Naive thymus-derived CD4-positive, alpha-beta T cell (primary cell): ENCODE data around the gene ZMYND11. TPM values are rescaled to one million over a fixed set of nuclear protein-coding genes. Genes with fewer than 3 reads are reported as not detected.

ENCODE experiments used
- ATAC-seq: fragments of 150-1000 bp; cut with Tn5 transposase; 2 replicates; pipeline ENCODE4 v1.10.0; 2021; ENCODE audit warnings: mild to moderate bottlenecking, moderate library complexity
- CTCF ChIA-PET: fragments of 350-600 bp; sonication (Branson Sonifier 250); formaldehyde crosslinking; loops from one replicate; lab custom pipeline; 2021; ENCODE audit warnings: antibody characterized with exemption; lab: Charles Lee
- POLR2A ChIA-PET: fragments of 350-600 bp; sonication (Branson Sonifier 250); formaldehyde crosslinking; loops from one replicate; lab custom pipeline; 2021; ENCODE audit warnings: antibody characterized with exemption, inconsistent platforms; lab: Charles Lee
- DNase-seq, 9 donors: peaks; one replicate each; pipeline versions ENCODE4 v3.0.0 to v3.0.0-alpha.2; 2020 to 2022; ENCODE audit warnings: mixed read lengths in 1 of 9
- H3K27ac ChIP-seq: one replicate; pipeline ENCODE4 v1.7.0; 2013; ENCODE audit warnings: mild to moderate bottlenecking, low read depth, low read length, moderate library complexity
- H3K27me3 ChIP-seq, 2 donors: one replicate each; pipeline ENCODE4 v1.7.0; 2013; ENCODE audit warnings: low read length in 2 of 2, mild to moderate bottlenecking in 2 of 2, moderate library complexity in 2 of 2; ENCODE audit not compliant: control insufficient read depth in 2 of 2, insufficient read depth in 2 of 2
- H3K36me3 ChIP-seq, 3 experiments: 1 replicate in 2 of 3; 2 replicates in 1 of 3; pipeline ENCODE4 v1.7.0; 2013; ENCODE audit warnings: low read length in 3 of 3, mild to moderate bottlenecking in 3 of 3, moderate library complexity in 1 of 3; ENCODE audit not compliant: insufficient read depth in 3 of 3, control insufficient read depth in 2 of 3
- H3K4me1 ChIP-seq, 2 donors: one replicate each; pipeline ENCODE4 v1.7.0; 2013; ENCODE audit warnings: low read length in 2 of 2, mild to moderate bottlenecking in 2 of 2, moderate library complexity in 1 of 2; ENCODE audit not compliant: control insufficient read depth in 2 of 2, insufficient read depth in 2 of 2
- H3K4me3 ChIP-seq: 2 replicates; pipeline ENCODE4 v1.7.0; 2013; ENCODE audit warnings: mild to moderate bottlenecking, low read length
- H3K9me3 ChIP-seq, 3 experiments: 1 replicate in 2 of 3; 2 replicates in 1 of 3; pipeline ENCODE4 v1.7.0; 2013; ENCODE audit warnings: low read length in 3 of 3; ENCODE audit not compliant: control insufficient read depth in 2 of 3
- H3K27ac Mint-ChIP-seq, 9 donors: one replicate each; pipeline ENCODE4 v1.8.0; 2020 to 2022; ENCODE audit warnings: mixed read lengths in 9 of 9, mild to moderate bottlenecking in 8 of 9, moderate library complexity in 5 of 9, inconsistent platforms in 2 of 9
- H3K27me3 Mint-ChIP-seq, 5 donors: one replicate each; pipeline ENCODE4 v1.8.0; 2021 to 2022; ENCODE audit warnings: mixed read lengths in 5 of 5, mild to moderate bottlenecking in 1 of 5
- H3K36me3 Mint-ChIP-seq, 5 donors: one replicate each; pipeline ENCODE4 v1.8.0; 2020 to 2022; ENCODE audit warnings: mixed read lengths in 5 of 5, mild to moderate bottlenecking in 3 of 5, inconsistent platforms in 1 of 5
- H3K4me1 Mint-ChIP-seq, 7 donors: one replicate each; pipeline ENCODE4 v1.8.0; 2020 to 2022; ENCODE audit warnings: mixed read lengths in 7 of 7, mild to moderate bottlenecking in 3 of 7, inconsistent platforms in 1 of 7
- H3K4me3 Mint-ChIP-seq, 10 donors: one replicate each; pipeline ENCODE4 v1.8.0; 2020 to 2022; ENCODE audit warnings: mild to moderate bottlenecking in 10 of 10, mixed read lengths in 10 of 10, moderate library complexity in 6 of 10, inconsistent platforms in 2 of 10
- H3K9me3 Mint-ChIP-seq, 11 donors: one replicate each; pipeline ENCODE4 v1.8.0; 2020 to 2022; ENCODE audit warnings: mixed read lengths in 11 of 11, mild to moderate bottlenecking in 4 of 11, inconsistent platforms in 1 of 11, moderate library complexity in 1 of 11
- intact Hi-C, 2 donors: fragments of 100-400 bp; cut with micrococcal nuclease; formaldehyde crosslinking; loops; one replicate each; pipeline ENCODE4 v1.15.1; 2023
- polyA plus RNA-seq, 2 donors: library from polyadenylated mRNA; unstranded; fragments of 300-500 nt; fragmentation: Illumina TruSeq; gene quantifications; one replicate each; pipeline ENCODE4 v1.2.3, GENCODE V29; 2021
- total RNA-seq, 6 experiments: library from RNA in 5 of 6; stranded (reverse) in 5 of 6; gene quantifications; 1 replicate in 5 of 6; 2 replicates in 1 of 6; pipeline ENCODE4 v1.2.3 and lab custom pipeline; 2021 to 2026

Gene ZMYND11
- total RNA-seq (10 to 100 TPM; 38.5 to 63.1 (median 42.5) TPM), polyA plus RNA-seq (10 to 100 TPM; 25.7 to 41.9 TPM), total RNA-seq (lab: John Stamatoyannopoulos, UW) (107 reads per million, percentile 85 among the genes with 10 or more reads in this experiment)

- Histone ChIP-seq H3K36me3 (no peaks in the 10 kb centered on the region), H3K9me3 (no peaks in the 10 kb centered on the region), H3K27ac (peak within 1 kb of the TSS; percentile 90), H3K4me1 (peaks cover 16 to 17% of the 10 kb centered on the region in 2 donors), H3K4me3 (peak within 1 kb of the TSS; percentile 67), H3K27me3 (no peaks in the 10 kb centered on the region)
- Mint-ChIP-seq H3K4me1 (peaks cover 28 to 61% (median 44%) of the 10 kb centered on the region in 7 donors), H3K9me3 (no peaks in the 10 kb centered on the region), H3K36me3 (no peaks in the 10 kb centered on the region), H3K27me3 (peaks cover 0 to 15% (median 0%) of the 10 kb centered on the region in 5 donors), H3K27ac (peak within 1 kb of the TSS; percentile 84 to 96 (median 93)), H3K4me3 (peak within 1 kb of the TSS; percentile 90 to 96 (median 94))
- DNase-seq (peak in 6 of 9 donors; percentile 55 to 75 (median 64)), ATAC-seq (peak; percentile 72)
- POLR2A ChIA-PET, result interaction anchor here (1.3 kb wide), 1 partner anchor 366 kb away, joined by 3 read pairs; no protein-coding TSS in a partner anchor
- intact Hi-C loops, result loop anchor here (2.0 to 5.0 kb wide), 6 partner anchors 337 to 922 kb away; partner anchors contain the start of genes GTPBP4 (in 2 of the 2), LARP4B (in 2 of the 2) and WDR37 (in 1 of the 2)
- CTCF ChIA-PET, result no interaction called here
These were observed at the start of gene ZMYND11 for GRCh38 chr10:135132-135600. Gene ZMYND11, plus strand, starts transcription at chr10:135455. Its CDS starts 44,558 bp downstream, at chr10:180013.

DNA sequence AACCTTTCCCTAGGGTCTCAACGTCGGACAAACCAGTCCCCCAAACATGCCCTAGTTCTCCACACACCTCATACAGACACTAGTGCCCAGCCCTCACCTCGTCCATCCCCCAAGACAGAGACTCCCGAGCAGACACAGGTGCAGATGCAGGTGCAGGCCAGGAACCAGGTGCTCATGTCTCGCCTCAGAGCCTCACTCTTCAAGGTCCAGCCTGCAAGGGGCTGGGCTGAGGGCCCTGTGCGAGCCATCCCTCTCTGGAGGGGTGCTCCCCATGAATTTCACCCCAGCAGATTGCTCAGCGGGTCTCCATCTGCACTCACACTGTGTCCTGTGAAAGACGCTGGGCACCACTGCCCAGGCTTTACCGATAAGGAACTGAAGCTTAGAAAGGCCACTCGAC is 49.2 kb upstream of the ZMYND11 start:
- Histone ChIP-seq H3K4me3 (no peak overlapping the region), H3K27ac (no peak overlapping the region), H3K27me3 (no peaks in the 10 kb centered on the region), H3K9me3 (no peaks in the 10 kb centered on the region), H3K4me1 (no peaks in the 10 kb centered on the region), H3K36me3 (no peaks in the 10 kb centered on the region)
- H3K4me1 Mint-ChIP-seq, result peaks cover 0 to 7% (median 5%) of the 10 kb centered on the region in 7 donors
- DNase-seq (no peak), ATAC-seq (no peak)
- ChIA-PET CTCF (no interaction called here), POLR2A (no interaction called here)
- H3K36me3 Mint-ChIP-seq, result no peaks in the 10 kb centered on the region
- H3K9me3 Mint-ChIP-seq, result no peaks in the 10 kb centered on the region
- H3K27ac Mint-ChIP-seq, result no peak overlapping the region
- peaks cover 2 to 10% (median 6%) of the 10 kb centered on the region in 5 donors for H3K27me3 Mint-ChIP-seq
- H3K4me3 Mint-ChIP-seq, result no peak overlapping the region
- intact Hi-C loops, result no loop called here

GRCh38 chr10:87177-88080 is 47.8 kb upstream of the ZMYND11 start:
- Histone ChIP-seq H3K27ac (no peak overlapping the region), H3K27me3 (no peaks in the 10 kb centered on the region), H3K4me1 (no peaks in the 10 kb centered on the region), H3K4me3 (no peak overlapping the region), H3K36me3 (no peaks in the 10 kb centered on the region), H3K9me3 (no peaks in the 10 kb centered on the region)
- H3K36me3 Mint-ChIP-seq, result no peaks in the 10 kb centered on the region
- H3K9me3 Mint-ChIP-seq, result no peaks in the 10 kb centered on the region
- CTCF ChIA-PET, result interaction anchor here (0.8 kb wide), 1 partner anchor 10 kb away, joined by 3 read pairs; no protein-coding TSS in a partner anchor
- intact Hi-C loops, result no loop called here
- ATAC-seq (peak; percentile 36), DNase-seq (peak in 2 of 9 donors; percentile 5 to 18)
- peak overlapping the region in 2 of 9 donors; percentile 25 to 38 for H3K27ac Mint-ChIP-seq
- peaks cover 0 to 7% (median 5%) of the 10 kb centered on the region in 7 donors for H3K4me1 Mint-ChIP-seq
- peaks cover 0 to 6% (median 0%) of the 10 kb centered on the region in 5 donors for H3K27me3 Mint-ChIP-seq
- POLR2A ChIA-PET, result interaction anchor here (0.5 kb wide), 1 partner anchor 23 kb away, joined by 3 read pairs; no protein-coding TSS in a partner anchor
- H3K4me3 Mint-ChIP-seq, result peak overlapping the region in 2 of 10 donors; percentile 37 to 48

- ATAC-seq, result no peak
- Histone ChIP-seq H3K4me1 (no peaks in the 10 kb centered on the region), H3K27me3 (no peaks in the 10 kb centered on the region), H3K4me3 (no peak overlapping the region), H3K36me3 (no peaks in the 10 kb centered on the region), H3K27ac (no peak overlapping the region), H3K9me3 (no peaks in the 10 kb centered on the region)
- no peak overlapping the region for H3K4me3 Mint-ChIP-seq
- intact Hi-C loops, result no loop called here
- DNase-seq, result no peak
- CTCF ChIA-PET, result interaction anchor here (0.8 kb wide), 1 partner anchor 11 kb away, joined by 3 read pairs; no protein-coding TSS in a partner anchor
- H3K36me3 Mint-ChIP-seq, result no peaks in the 10 kb centered on the region
- peaks cover 0 to 3% (median 0%) of the 10 kb centered on the region in 5 donors for H3K27me3 Mint-ChIP-seq
- peak overlapping the region in 1 of 9 donors; percentile 25 for H3K27ac Mint-ChIP-seq
- POLR2A ChIA-PET, result no interaction called here
- peaks cover 0 to 7% (median 5%) of the 10 kb centered on the region in 7 donors for H3K4me1 Mint-ChIP-seq
- peaks cover 0 to 3% (median 0%) of the 10 kb centered on the region in 11 donors for H3K9me3 Mint-ChIP-seq
These were observed 47.0 kb upstream of the ZMYND11 start for GRCh38 chr10:88253-88652.

DNA sequence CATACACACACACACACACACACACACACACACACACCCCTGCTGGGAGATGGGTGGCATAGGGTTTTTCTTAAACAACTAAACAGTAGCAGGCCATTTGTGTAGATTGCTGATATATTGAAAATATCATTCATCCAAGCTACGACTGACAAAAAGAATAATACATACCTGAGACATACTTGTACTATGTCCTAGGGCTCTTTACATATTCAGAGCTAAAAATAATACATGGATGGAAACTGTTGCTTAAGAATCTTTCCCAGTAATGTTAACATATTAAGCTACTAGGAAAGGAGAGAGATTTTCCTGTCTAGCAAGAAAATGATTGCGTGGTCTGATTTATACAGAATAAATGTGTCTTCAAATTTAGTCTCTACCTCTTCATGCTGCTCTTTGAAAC is 46.0 kb upstream of the ZMYND11 start:
- POLR2A ChIA-PET, result no interaction called here
- no peaks in the 10 kb centered on the region for H3K9me3 ChIP-seq
- CTCF ChIA-PET, result interaction anchor here (0.7 kb wide), 1 partner anchor 175 kb away, joined by 5 read pairs; no protein-coding TSS in a partner anchor
- Mint-ChIP-seq H3K36me3 (peaks cover 0 to 2% (median 0%) of the 10 kb centered on the region in 5 donors), H3K4me1 (peaks cover 0 to 7% (median 5%) of the 10 kb centered on the region in 7 donors), H3K27me3 (peaks cover 0 to 2% (median 0%) of the 10 kb centered on the region in 5 donors), H3K9me3 (peaks cover 0 to 6% (median 0%) of the 10 kb centered on the region in 11 donors), H3K4me3 (no peak overlapping the region), H3K27ac (no peak overlapping the region)
- H3K4me3 ChIP-seq, result no peak overlapping the region
- DNase-seq (no peak), ATAC-seq (no peak)
- H3K27me3 ChIP-seq, result no peaks in the 10 kb centered on the region
- intact Hi-C loops, result no loop called here
- H3K4me1 ChIP-seq, result no peaks in the 10 kb centered on the region
- H3K36me3 ChIP-seq, result no peaks in the 10 kb centered on the region
- H3K27ac ChIP-seq, result no peak overlapping the region

- no peaks in the 10 kb centered on the region for H3K27me3 ChIP-seq
- DNase-seq, result no peak
- intact Hi-C loops, result no loop called here
- no peak for ATAC-seq
- no peaks in the 10 kb centered on the region for H3K4me1 ChIP-seq
- peaks cover 0 to 2% (median 0%) of the 10 kb centered on the region in 5 donors for H3K27me3 Mint-ChIP-seq
- H3K27ac Mint-ChIP-seq, result no peak overlapping the region
- no peaks in the 10 kb centered on the region for H3K9me3 ChIP-seq
- peaks cover 0 to 7% (median 5%) of the 10 kb centered on the region in 7 donors for H3K4me1 Mint-ChIP-seq
- H3K36me3 Mint-ChIP-seq, result peaks cover 0 to 8% (median 0%) of the 10 kb centered on the region in 5 donors
- H3K36me3 ChIP-seq, result no peaks in the 10 kb centered on the region
- no peak overlapping the region for H3K27ac ChIP-seq
- no peak overlapping the region for H3K4me3 Mint-ChIP-seq
- no peak overlapping the region for H3K4me3 ChIP-seq
- H3K9me3 Mint-ChIP-seq, result peaks cover 2 to 15% (median 6%) of the 10 kb centered on the region in 11 donors
- CTCF ChIA-PET, result no interaction called here
- POLR2A ChIA-PET, result no interaction called here
These were observed 45.1 kb upstream of the ZMYND11 start for GRCh38 chr10:90161-90560.
